ENCODE results near the gene SLC7A11.

DNA sequence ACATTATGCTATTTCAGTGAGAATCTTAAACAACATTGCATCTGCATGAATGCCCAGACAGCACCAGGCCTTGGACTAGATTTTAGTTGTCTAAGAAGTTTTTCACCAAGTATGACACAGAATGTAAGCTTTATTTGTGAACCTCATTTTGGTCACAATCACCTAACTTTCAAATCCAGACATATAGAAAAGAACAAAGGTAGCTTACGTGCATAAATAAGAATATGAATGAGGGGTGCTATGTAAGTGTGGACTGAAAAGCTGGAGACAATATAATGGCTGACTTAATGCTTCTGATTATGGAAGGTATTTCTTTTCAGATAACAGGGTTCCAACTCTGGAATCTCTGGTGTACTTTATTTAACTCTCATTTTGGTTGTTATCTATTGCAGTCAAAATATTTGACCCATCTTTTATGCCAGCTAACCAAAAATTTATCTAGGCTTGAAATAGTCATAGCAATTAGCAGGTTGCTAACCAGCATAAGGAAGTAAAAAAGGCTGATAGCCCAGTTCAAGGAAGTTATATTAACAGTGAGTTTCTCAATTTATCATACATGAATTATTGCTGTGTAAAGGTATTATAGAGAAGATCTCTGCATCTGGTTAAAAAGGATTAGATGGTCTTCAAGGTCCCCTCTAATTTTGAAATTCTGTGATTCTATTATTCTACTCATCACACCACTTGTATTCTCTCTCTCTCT, 36.5 kb downstream of the SLC7A11 start:
- TF ChIP-seq JUNB (IDR thresholded peaks at IDR 0.05; ENCODE audit: unreplicated experiment), result no peak
- no peak for TF ChIP-seq EZH2 (IDR thresholded peaks at IDR 0.05; ENCODE audit: low read depth, unreplicated experiment)
- TF ChIP-seq POLR2AphosphoS5 (IDR thresholded peaks at IDR 0.05; ENCODE audit: low read depth), result no peak
- TF ChIP-seq, protein P1, sequence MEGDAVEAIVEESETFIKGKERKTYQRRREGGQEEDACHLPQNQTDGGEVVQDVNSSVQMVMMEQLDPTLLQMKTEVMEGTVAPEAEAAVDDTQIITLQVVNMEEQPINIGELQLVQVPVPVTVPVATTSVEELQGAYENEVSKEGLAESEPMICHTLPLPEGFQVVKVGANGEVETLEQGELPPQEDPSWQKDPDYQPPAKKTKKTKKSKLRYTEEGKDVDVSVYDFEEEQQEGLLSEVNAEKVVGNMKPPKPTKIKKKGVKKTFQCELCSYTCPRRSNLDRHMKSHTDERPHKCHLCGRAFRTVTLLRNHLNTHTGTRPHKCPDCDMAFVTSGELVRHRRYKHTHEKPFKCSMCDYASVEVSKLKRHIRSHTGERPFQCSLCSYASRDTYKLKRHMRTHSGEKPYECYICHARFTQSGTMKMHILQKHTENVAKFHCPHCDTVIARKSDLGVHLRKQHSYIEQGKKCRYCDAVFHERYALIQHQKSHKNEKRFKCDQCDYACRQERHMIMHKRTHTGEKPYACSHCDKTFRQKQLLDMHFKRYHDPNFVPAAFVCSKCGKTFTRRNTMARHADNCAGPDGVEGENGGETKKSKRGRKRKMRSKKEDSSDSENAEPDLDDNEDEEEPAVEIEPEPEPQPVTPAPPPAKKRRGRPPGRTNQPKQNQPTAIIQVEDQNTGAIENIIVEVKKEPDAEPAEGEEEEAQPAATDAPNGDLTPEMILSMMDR (conservative IDR thresholded peaks at IDR 0.05; ENCODE audit: low read depth in 2 of 2), result no peak
- TF ChIP-seq, protein P2, sequence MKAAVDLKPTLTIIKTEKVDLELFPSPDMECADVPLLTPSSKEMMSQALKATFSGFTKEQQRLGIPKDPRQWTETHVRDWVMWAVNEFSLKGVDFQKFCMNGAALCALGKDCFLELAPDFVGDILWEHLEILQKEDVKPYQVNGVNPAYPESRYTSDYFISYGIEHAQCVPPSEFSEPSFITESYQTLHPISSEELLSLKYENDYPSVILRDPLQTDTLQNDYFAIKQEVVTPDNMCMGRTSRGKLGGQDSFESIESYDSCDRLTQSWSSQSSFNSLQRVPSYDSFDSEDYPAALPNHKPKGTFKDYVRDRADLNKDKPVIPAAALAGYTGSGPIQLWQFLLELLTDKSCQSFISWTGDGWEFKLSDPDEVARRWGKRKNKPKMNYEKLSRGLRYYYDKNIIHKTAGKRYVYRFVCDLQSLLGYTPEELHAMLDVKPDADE (IDR thresholded peaks at IDR 0.05), result no peak
- TF ChIP-seq, protein P3, sequence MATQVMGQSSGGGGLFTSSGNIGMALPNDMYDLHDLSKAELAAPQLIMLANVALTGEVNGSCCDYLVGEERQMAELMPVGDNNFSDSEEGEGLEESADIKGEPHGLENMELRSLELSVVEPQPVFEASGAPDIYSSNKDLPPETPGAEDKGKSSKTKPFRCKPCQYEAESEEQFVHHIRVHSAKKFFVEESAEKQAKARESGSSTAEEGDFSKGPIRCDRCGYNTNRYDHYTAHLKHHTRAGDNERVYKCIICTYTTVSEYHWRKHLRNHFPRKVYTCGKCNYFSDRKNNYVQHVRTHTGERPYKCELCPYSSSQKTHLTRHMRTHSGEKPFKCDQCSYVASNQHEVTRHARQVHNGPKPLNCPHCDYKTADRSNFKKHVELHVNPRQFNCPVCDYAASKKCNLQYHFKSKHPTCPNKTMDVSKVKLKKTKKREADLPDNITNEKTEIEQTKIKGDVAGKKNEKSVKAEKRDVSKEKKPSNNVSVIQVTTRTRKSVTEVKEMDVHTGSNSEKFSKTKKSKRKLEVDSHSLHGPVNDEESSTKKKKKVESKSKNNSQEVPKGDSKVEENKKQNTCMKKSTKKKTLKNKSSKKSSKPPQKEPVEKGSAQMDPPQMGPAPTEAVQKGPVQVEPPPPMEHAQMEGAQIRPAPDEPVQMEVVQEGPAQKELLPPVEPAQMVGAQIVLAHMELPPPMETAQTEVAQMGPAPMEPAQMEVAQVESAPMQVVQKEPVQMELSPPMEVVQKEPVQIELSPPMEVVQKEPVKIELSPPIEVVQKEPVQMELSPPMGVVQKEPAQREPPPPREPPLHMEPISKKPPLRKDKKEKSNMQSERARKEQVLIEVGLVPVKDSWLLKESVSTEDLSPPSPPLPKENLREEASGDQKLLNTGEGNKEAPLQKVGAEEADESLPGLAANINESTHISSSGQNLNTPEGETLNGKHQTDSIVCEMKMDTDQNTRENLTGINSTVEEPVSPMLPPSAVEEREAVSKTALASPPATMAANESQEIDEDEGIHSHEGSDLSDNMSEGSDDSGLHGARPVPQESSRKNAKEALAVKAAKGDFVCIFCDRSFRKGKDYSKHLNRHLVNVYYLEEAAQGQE (IDR thresholded peaks at IDR 0.05; ENCODE audit: unreplicated experiment), result no peak
- TF ChIP-seq EZH2phosphoT487 (IDR thresholded peaks at IDR 0.05; ENCODE audit: unreplicated experiment), result no peak

Data from GM23338 (cell line).